Neural progenitor cell (in vitro differentiated cells): ENCODE measurements around the gene ZNF500. TPM values are rescaled to one million over a fixed set of nuclear protein-coding genes. Genes with fewer than 3 reads are reported as not detected.

Experiments
- DNase-seq: peaks from one replicate; pipeline ENCODE4 v3.0.0-alpha.2; 2016; ENCODE audit warnings: low spot score
- H2AFZ ChIP-seq: fragments of 200-600 bp; sonication (generic); replicated peaks from 2 replicates; pipeline ENCODE4 v1.6.1; 2016; ENCODE audit warnings: antibody characterized with exemption
- H3F3A ChIP-seq: fragments of 200-600 bp; sonication (generic); 2 replicates; pipeline ENCODE4 v1.6.1; 2016; ENCODE audit warnings: antibody characterized with exemption, low read depth
- H3K27ac ChIP-seq: fragments of 200-600 bp; sonication (generic); 2 replicates; pipeline ENCODE4 v1.5.1; 2016; ENCODE audit warnings: mild to moderate bottlenecking
- H3K27me3 ChIP-seq: fragments of 200-600 bp; sonication (generic); 2 replicates; pipeline ENCODE4 v1.6.1; 2016; ENCODE audit warnings: mild to moderate bottlenecking, moderate library complexity
- H3K36me3 ChIP-seq: fragments of 200-600 bp; sonication (generic); 2 replicates; pipeline ENCODE4 v1.5.1; 2016
- H3K4me1 ChIP-seq: fragments of 200-600 bp; sonication (generic); 2 replicates; pipeline ENCODE4 v1.6.1; 2016; ENCODE audit warnings: mixed run types
- H3K4me2 ChIP-seq: fragments of 200-600 bp; sonication (generic); 2 replicates; pipeline ENCODE4 v1.6.1; 2016
- H3K4me3 ChIP-seq: fragments of 200-600 bp; sonication (generic); 2 replicates; pipeline ENCODE4 v1.5.1; 2016
- H3K79me2 ChIP-seq: fragments of 200-600 bp; sonication (generic); 2 replicates; pipeline ENCODE4 v1.6.1; 2016; ENCODE audit warnings: low read depth
- H3K9ac ChIP-seq: fragments of 200-600 bp; sonication (generic); 2 replicates; pipeline ENCODE4 v1.6.1; 2016
- H3K9me3 ChIP-seq: fragments of 200-600 bp; sonication (generic); 2 replicates; pipeline ENCODE4 v1.5.1; 2016; ENCODE audit warnings: low read depth
- H4K20me1 ChIP-seq: fragments of 200-600 bp; sonication (generic); 2 replicates; pipeline ENCODE4 v1.6.1; 2016; ENCODE audit warnings: low read depth
- H3K27ac Mint-ChIP-seq: 3 replicates; pipeline ENCODE4 v1.8.0; 2021; ENCODE audit warnings: mixed read lengths
- H3K27me3 Mint-ChIP-seq: 2 replicates; pipeline ENCODE4 v1.8.0; 2022; ENCODE audit warnings: low read depth, mild to moderate bottlenecking, inconsistent platforms, moderate library complexity, mixed read lengths; ENCODE audit not compliant: insufficient read depth
- H3K36me3 Mint-ChIP-seq: 3 replicates; pipeline ENCODE4 v1.8.0; 2021; ENCODE audit warnings: mixed read lengths
- H3K4me1 Mint-ChIP-seq: 3 replicates; pipeline ENCODE4 v1.8.0; 2021; ENCODE audit warnings: mixed read lengths
- H3K4me3 Mint-ChIP-seq: 3 replicates; pipeline ENCODE4 v1.8.0; 2021; ENCODE audit warnings: mild to moderate bottlenecking, moderate library complexity, mixed read lengths
- H3K9me3 Mint-ChIP-seq: 3 replicates; pipeline ENCODE4 v1.8.0; 2020; ENCODE audit warnings: mixed read lengths
- CTCF ChIP-seq: fragments of 200-600 bp; sonication (generic); IDR thresholded peaks from 2 replicates; pipeline ENCODE4 v1.5.1; 2017; ENCODE audit warnings: antibody characterized with exemption, mild to moderate bottlenecking
- EZH2 ChIP-seq: fragments of 200-600 bp; sonication (generic); IDR thresholded peaks from 2 replicates; pipeline ENCODE4 v1.6.1; 2017; ENCODE audit warnings: antibody characterized with exemption, mild to moderate bottlenecking, moderate library complexity
- EZH2phosphoT487 ChIP-seq: fragments of 200-600 bp; sonication (generic); IDR thresholded peaks from 2 replicates; pipeline ENCODE4 v1.6.1; 2017; ENCODE audit warnings: antibody characterized with exemption
- total RNA-seq: library from RNA; depleted of rRNA; stranded (reverse); fragments of >200 nt; gene quantifications from 2 replicates; pipeline ENCODE4 v1.2.3, GENCODE V29; 2015; ENCODE audit warnings: low replicate concordance

ZNF500 gene
- total RNA-seq, 1 donor from 2014 or later, result 4.2 TPM

GRCh38 chr16:4813251-4814003, 46.5 kb upstream of the ZNF500 start:
- Histone ChIP-seq H3K9ac (no peak overlapping the region), H3K4me1 (no peaks in the 10 kb centered on the region), H2AFZ (no peak overlapping the region), H3K9me3 (no peaks in the 10 kb centered on the region), H4K20me1 (no peaks in the 10 kb centered on the region), H3K27me3 (no peaks in the 10 kb centered on the region), H3K36me3 (peaks cover 10% of the 10 kb centered on the region), H3K4me2 (no peak overlapping the region), H3F3A (no peaks in the 10 kb centered on the region), H3K4me3 (no peak overlapping the region), H3K79me2 (no peaks in the 10 kb centered on the region), H3K27ac (no peak overlapping the region)
- Mint-ChIP-seq H3K4me1 (no peaks in the 10 kb centered on the region), H3K27ac (no peak overlapping the region), H3K36me3 (peaks cover 22% of the 10 kb centered on the region), H3K27me3 (peaks cover 2% of the 10 kb centered on the region), H3K4me3 (no peak overlapping the region), H3K9me3 (no peaks in the 10 kb centered on the region)
- no peak for TF ChIP-seq EZH2phosphoT487
- no peak for TF ChIP-seq EZH2
- TF ChIP-seq CTCF, result no peak
- no peak for DNase-seq

DNA sequence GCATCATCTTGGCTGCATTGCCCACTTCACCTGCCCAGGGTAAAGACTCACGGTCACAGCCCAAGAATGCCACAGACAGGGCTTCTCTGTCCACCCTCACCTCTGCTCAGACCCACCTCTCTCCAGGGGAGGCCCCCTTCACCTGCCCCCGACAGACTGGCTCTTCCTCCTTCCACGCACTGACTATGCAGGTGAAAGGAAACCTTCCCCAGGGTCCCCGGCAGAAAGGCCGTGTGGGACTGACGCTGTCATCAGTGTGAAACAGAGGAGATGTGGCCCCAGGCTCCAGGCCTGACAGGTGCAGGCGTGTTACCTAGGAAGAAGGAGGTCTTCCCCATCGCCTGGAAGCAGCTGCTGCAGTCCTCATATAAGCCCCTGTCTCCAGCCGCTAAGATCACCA, 44.8 kb upstream of the ZNF500 start:
- Mint-ChIP-seq H3K9me3 (no peaks in the 10 kb centered on the region), H3K4me3 (no peak overlapping the region), H3K27ac (peak overlapping the region; percentile 47), H3K27me3 (peaks cover 2% of the 10 kb centered on the region), H3K4me1 (no peaks in the 10 kb centered on the region), H3K36me3 (peaks cover 24% of the 10 kb centered on the region)
- no peaks in the 10 kb centered on the region for H3F3A ChIP-seq
- peaks cover 18% of the 10 kb centered on the region for H3K36me3 ChIP-seq
- no peaks in the 10 kb centered on the region for H3K4me1 ChIP-seq
- no peaks in the 10 kb centered on the region for H4K20me1 ChIP-seq
- H3K4me2 ChIP-seq, result no peak overlapping the region
- H3K27me3 ChIP-seq, result no peaks in the 10 kb centered on the region
- no peaks in the 10 kb centered on the region for H3K9me3 ChIP-seq
- H2AFZ ChIP-seq, result no peak overlapping the region
- no peaks in the 10 kb centered on the region for H3K79me2 ChIP-seq
- no peak for TF ChIP-seq EZH2phosphoT487
- TF ChIP-seq EZH2, result no peak
- TF ChIP-seq CTCF, result no peak
- H3K4me3 ChIP-seq, result no peak overlapping the region
- no peak for DNase-seq
- no peak overlapping the region for H3K27ac ChIP-seq
- H3K9ac ChIP-seq, result no peak overlapping the region

DNA sequence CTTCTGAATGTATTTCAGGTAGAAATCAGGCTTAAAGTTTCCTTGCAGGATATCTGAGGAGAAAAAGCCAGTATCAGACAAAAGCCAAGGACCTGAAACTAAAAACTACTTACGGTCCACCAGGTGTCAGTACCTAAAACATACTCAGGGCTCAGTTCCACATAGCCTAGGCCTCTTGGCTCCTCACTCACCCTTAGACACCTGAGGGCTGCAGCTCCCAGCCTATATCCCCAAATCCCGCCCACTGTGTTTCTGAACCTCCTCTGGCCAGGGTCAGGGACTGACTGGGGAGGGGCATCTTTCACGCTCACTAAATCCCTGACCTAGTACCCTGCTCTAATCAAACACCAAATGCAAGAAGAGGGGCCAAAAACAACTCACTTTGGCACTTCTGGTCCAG, 44.3 kb upstream of the ZNF500 start:
- peaks cover 22% of the 10 kb centered on the region for H3K36me3 Mint-ChIP-seq
- DNase-seq, result no peak
- H4K20me1 ChIP-seq, result no peaks in the 10 kb centered on the region
- no peak overlapping the region for H3K27ac Mint-ChIP-seq
- no peak overlapping the region for H3K4me3 Mint-ChIP-seq
- no peaks in the 10 kb centered on the region for H3K4me1 ChIP-seq
- no peaks in the 10 kb centered on the region for H3F3A ChIP-seq
- TF ChIP-seq EZH2phosphoT487 (no peak), CTCF (no peak), EZH2 (no peak)
- H3K27me3 Mint-ChIP-seq, result peaks cover 2% of the 10 kb centered on the region
- no peaks in the 10 kb centered on the region for H3K79me2 ChIP-seq
- no peak overlapping the region for H3K4me3 ChIP-seq
- H3K9me3 ChIP-seq, result no peaks in the 10 kb centered on the region
- H3K27ac ChIP-seq, result no peak overlapping the region
- H3K9ac ChIP-seq, result no peak overlapping the region
- H3K27me3 ChIP-seq, result no peaks in the 10 kb centered on the region
- H3K36me3 ChIP-seq, result peaks cover 15% of the 10 kb centered on the region
- H2AFZ ChIP-seq, result no peak overlapping the region
- H3K4me1 Mint-ChIP-seq, result no peaks in the 10 kb centered on the region
- no peaks in the 10 kb centered on the region for H3K9me3 Mint-ChIP-seq
- no peak overlapping the region for H3K4me2 ChIP-seq
